ENCODE results near the gene SELENOV.

Gene SELENOV

DNA sequence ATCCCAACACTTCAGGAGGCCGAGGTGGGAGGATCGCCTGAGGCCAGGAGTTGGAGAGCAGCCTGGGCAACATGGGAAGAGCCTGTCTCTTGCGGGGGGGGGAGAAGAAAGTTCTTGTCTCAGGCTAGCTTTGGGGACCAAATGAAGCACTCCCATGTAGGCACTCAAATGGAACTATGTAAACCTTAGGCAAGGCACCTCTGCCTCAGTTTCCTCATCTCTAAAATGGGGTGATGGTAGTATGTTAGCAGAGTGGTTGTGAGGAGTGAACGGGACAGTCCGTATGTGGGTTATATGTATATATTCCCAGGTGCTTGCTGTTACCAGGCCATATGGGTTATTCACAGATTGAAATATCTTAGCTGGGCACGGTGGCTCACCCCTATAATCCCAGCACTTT, 22.7 kb upstream of the SELENOV start:
- in situ Hi-C loops (cut with MboI; ENCODE audit: low sequenced_read_pairs) = no loop called here

- in situ Hi-C loops (cut with MboI; ENCODE audit: low sequenced_read_pairs) = no loop called here
Observed at GRCh38 chr19:39492788-39493187, 22.2 kb upstream of the SELENOV start.

- in situ Hi-C loops (cut with MboI; ENCODE audit: low sequenced_read_pairs) = no loop called here
Observed at GRCh38 chr19:39494661-39495060, 20.3 kb upstream of the SELENOV start.

DNA sequence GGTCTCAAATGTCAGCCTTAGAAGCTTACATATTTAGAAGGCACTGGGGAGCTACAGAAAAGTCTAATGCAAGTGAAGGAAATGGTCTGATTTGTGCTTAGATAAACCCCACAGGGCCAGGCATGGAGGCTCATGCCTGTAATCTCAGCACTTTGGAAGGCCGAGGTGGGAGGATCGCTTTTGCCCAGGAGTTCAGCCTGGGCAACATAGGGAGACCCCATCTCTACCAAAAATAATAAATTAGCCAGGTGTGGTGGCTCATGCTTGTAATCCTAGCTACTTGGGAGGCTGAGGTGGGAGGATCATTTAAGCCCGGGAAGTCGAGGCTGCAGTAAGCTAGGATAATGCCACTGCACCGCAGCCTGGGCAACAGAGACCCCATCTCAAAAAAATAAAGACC, 18.9 kb upstream of the SELENOV start:
- in situ Hi-C loops (cut with MboI; ENCODE audit: low sequenced_read_pairs) = no loop called here

DNA sequence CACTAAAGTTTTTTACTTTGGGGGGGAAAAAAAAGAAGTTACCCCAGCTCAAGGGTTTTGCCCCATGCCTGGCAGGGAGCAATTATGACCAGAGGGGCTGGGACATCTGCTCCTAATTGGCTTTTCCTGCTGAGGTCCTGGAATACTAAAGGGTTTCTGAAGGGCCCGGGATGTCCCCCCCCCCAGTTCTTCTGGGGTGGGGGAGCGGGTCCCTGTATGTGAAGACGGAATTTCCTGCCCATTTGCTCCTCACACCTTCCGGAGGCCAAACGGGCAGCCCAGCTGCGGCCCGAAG, 17.3 kb upstream of the SELENOV start:
- in situ Hi-C loops (cut with MboI; ENCODE audit: low sequenced_read_pairs) = no loop called here

DNA sequence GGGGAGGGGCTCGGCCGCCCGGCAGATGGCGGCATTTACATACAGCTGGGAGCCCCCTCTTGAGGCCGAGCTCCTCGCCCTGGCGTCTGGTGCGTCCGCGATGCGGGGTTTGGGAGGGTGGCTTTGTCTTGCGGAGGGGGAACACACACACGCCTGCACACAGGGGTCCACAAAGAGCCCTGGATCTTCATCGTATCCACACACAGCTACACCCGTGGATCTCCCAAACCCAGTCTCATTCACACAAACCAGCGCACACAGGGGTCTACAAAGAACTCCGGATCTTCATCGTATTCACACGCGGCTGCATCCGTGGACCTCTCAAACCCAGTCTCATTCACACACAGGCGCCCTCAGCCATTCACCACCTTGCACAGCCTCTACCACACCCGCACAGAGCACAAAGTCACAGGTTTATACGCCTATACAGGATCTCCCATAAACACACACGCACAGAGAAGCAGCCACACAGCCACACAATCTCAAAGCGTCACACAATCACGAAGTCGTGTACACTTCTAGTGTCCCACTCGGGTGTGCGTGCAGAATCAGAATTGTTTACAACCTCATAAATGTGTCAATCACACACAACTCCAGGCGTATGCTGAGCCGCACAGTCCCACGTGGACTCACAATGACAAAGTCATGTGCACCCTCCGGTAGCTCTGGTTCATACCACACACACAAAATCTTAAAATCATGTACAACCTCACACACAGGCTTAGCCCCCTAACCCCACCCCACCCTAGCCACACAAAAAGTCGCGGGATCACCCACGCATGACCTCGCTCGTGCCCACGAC, 16.7 kb upstream of the SELENOV start:
- in situ Hi-C loops (cut with MboI; ENCODE audit: low sequenced_read_pairs) = no loop called here

- in situ Hi-C loops (cut with MboI; ENCODE audit: low sequenced_read_pairs) = no loop called here
Observed at GRCh38 chr19:39498798-39499642, 15.9 kb upstream of the SELENOV start, which contains the start of gene DLL3. TSS of gene DLL3 (plus strand) at chr19:39498947. CDS start at chr19:39498975, 28 bp downstream.

GRCh38 chr19:39499932-39500331, 15.0 kb upstream of the SELENOV start:
- in situ Hi-C loops (cut with MboI; ENCODE audit: low sequenced_read_pairs) = no loop called here

- in situ Hi-C loops (cut with MboI; ENCODE audit: low sequenced_read_pairs) = no loop called here
Observed at GRCh38 chr19:39500543-39500942, 14.4 kb upstream of the SELENOV start.

GRCh38 chr19:39501340-39501739, 13.6 kb upstream of the SELENOV start:
- in situ Hi-C loops (cut with MboI; ENCODE audit: low sequenced_read_pairs) = no loop called here

GRCh38 chr19:39502640-39503417, 12.1 kb upstream of the SELENOV start:
- in situ Hi-C loops (cut with MboI; ENCODE audit: low sequenced_read_pairs) = no loop called here

DNA sequence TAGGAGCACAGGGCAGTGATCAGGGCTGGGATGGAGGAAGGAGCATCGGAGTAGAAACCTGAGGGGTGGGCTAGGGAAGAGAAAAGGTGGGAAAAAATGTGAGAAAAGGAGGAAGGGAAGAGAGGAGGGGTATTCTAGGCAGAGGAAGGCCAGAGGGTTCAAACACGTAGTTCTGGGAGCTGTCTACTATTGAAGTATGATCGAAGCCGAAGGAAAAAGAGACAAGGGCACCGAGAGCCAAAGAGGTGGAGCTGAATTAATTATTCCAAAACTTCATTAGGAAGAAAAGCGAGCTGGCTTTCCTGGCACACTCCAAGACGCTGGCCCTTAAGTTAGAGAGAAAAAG, 8.4 kb upstream of the SELENOV start:
- in situ Hi-C loops (cut with MboI; ENCODE audit: low sequenced_read_pairs) = no loop called here

GRCh38 chr19:39506944-39507714, 7.8 kb upstream of the SELENOV start:
- in situ Hi-C loops (cut with MboI; ENCODE audit: low sequenced_read_pairs) = no loop called here

DNA sequence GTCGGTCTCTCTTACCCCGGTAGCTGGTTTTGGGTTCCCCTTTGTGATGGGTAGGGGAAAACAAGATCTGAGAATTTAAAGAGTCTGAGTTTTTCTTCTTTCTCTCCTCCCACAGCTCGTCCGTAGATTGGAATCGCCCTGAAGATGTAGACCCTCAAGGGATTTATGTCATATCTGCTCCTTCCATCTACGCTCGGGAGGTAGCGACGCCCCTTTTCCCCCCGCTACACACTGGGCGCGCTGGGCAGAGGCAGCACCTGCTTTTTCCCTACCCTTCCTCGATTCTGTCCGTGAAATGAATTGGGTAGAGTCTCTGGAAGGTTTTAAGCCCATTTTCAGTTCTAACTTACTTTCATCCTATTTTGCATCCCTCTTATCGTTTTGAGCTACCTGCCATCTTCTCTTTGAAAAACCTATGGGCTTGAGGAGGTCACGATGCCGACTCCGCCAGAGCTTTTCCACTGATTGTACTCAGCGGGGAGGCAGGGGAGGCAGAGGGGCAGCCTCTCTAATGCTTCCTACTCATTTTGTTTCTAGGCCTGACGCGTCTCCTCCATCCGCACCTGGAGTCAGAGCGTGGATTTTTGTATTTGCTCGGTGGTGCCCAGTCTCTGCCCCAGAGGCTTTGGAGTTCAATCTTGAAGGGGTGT, 7.1 kb upstream of the SELENOV start:
- in situ Hi-C loops (cut with MboI; ENCODE audit: low sequenced_read_pairs) = no loop called here

DNA sequence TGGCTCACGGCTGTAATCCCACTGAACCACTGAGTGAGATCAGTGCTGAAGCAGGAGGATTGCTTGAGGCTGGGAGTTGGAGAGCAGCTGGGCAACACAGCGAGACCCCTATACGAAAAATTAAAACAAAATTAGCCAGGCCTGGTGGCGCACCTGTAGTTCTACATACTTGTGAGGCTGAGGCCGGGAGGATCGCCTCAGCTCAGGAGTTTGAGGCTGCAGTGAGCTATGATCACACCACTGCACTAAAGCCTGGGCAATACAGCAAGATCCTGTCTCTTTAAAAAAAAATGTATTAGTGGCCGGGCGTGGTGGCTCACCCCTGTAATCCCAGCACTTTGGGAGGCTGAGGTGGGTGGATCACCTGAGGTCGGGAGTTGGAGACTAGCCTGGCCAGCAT, 6.3 kb upstream of the SELENOV start:
- in situ Hi-C loops (cut with MboI; ENCODE audit: low sequenced_read_pairs) = no loop called here

DNA sequence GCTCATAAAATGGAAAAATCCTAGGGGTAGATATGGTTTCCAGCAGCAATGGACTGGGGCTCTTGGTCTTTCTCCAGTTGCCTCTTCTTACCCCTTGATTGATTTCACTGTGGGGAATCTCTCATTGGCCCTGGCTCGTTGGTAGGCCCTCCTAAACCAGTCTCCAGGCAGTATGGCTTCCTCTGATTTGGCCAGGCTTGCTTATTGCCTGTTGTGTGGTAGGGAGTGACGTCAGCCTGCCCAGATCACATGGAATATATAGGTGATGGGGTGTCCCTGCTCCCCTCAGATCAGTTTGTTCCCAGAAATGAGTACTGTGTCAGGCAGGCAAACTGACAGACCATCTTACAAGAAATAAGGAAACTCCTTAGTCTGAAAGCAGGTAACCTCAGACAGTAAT, 5.7 kb upstream of the SELENOV start:
- in situ Hi-C loops (cut with MboI; ENCODE audit: low sequenced_read_pairs) = no loop called here

DNA sequence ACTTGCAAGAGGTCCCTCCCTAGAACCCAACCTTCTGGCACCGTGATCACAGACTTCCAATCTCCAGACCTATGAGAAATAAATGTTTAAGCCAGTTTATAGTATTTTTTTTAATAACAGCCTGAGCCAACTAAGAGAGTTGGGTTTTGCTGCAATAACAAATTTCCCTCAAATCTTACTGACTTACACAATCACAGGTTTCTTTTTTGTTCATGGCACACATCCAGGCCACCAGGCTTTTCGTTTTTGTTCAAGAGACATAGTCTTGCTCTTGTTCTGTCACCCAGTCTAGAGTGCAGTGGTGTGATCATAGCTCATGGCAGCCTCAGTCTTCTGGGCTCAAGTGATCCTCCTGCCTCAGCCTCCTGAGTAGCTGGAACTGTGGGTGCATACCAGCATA, 2.0 kb upstream of the SELENOV start:
- in situ Hi-C loops (cut with MboI; ENCODE audit: low sequenced_read_pairs) = no loop called here

DNA sequence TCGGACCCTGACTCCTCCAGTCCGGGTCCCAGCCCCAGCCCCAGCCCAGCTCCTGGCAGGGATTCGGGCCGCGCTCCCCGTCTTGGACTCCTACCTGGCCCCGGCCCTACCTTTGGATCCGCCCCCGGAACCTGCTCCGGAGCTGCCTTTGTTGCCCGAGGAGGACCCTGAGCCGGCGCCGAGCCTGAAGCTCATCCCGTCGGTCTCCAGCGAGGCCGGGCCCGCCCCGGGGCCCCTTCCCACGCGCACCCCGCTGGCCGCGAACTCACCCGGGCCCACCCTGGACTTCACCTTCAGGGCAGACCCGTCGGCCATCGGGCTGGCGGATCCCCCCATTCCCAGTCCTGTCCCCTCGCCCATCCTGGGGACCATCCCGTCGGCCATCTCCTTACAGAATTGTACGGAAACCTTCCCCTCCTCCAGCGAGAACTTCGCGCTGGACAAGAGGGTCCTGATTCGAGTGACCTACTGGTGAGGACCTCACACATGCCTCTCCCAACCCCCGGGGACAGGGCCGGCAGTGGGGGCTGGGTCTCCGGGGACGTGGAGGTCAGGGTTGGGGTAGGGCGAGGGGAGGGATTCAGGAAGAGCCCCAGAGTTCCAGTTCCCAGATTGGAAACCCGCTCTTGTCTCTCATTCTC, 732 bp downstream of the SELENOV start:
- in situ Hi-C loops (cut with MboI; ENCODE audit: low sequenced_read_pairs) = no loop called here

- in situ Hi-C loops (cut with MboI; ENCODE audit: low sequenced_read_pairs) = no loop called here
Observed at GRCh38 chr19:39516270-39516669, 1.3 kb downstream of the SELENOV start.

DNA sequence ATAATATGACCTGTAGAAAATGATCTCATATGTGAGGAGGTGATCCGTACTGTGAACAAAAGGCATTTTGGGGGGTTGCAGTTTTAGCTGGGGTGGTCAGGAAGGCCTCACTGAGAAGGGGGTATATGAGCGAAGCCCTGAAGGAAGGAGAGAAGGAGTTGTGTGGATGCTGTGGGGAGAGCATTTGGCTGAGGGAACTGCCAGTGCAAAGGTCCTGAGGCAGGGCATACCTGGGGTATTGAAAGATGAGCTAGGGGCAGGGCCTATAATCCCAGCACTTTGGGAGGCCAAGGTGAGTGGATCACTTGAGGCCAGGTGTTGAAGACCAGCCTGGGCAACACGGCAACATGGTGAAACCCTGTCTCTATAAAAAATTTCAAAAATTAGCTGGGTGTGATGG, 2.5 kb downstream of the SELENOV start:
- in situ Hi-C loops (cut with MboI; ENCODE audit: low sequenced_read_pairs) = no loop called here

All from HL-60/S4 treated with phorbol 12-myristate 13-acetate at 8.2 ng/mL for 4 days and 3 days (cell line).